Measurements from ENCODE around the gene GRB10.

GRB10 gene

GRCh38 chr7:50718876-50719275 lies 63.8 kb downstream of the GRB10 start:
- no peak for DNase-seq (ENCODE audit: low read depth)

GRCh38 chr7:50718311-50718710 lies 64.4 kb downstream of the GRB10 start:
- DNase-seq (ENCODE audit: low read depth), result no peak

- no peak for DNase-seq (ENCODE audit: low read depth)
These were observed 65.5 kb downstream of the GRB10 start for GRCh38 chr7:50717181-50717580.

GRCh38 chr7:50714857-50715256 lies 67.8 kb downstream of the GRB10 start:
- no peak for DNase-seq (ENCODE audit: low read depth)

GRCh38 chr7:50713123-50713965 lies 69.4 kb downstream of the GRB10 start:
- DNase-seq (ENCODE audit: low read depth), result no peak

- no peak for DNase-seq (ENCODE audit: low read depth)
These were observed 70.2 kb downstream of the GRB10 start for GRCh38 chr7:50712252-50713122.

- DNase-seq (ENCODE audit: low read depth), result no peak
These were observed 71.2 kb downstream of the GRB10 start for GRCh38 chr7:50711271-50712175.

- DNase-seq (ENCODE audit: low read depth), result no peak
These were observed 72.1 kb downstream of the GRB10 start for GRCh38 chr7:50710441-50711154.

- no peak for DNase-seq (ENCODE audit: low read depth)
These were observed 73.5 kb downstream of the GRB10 start for GRCh38 chr7:50709151-50709550.

- no peak for DNase-seq (ENCODE audit: low read depth)
These were observed 75.3 kb downstream of the GRB10 start for GRCh38 chr7:50707236-50708006.

- DNase-seq (ENCODE audit: low read depth), result no peak
These were observed 76.2 kb downstream of the GRB10 start for GRCh38 chr7:50706469-50706937.

GRCh38 chr7:50704844-50705243 lies 77.9 kb downstream of the GRB10 start:
- DNase-seq (ENCODE audit: low read depth), result no peak

GRCh38 chr7:50703654-50704053 lies 79.0 kb downstream of the GRB10 start:
- no peak for DNase-seq (ENCODE audit: low read depth)

- DNase-seq (ENCODE audit: low read depth), result no peak
These were observed 83.6 kb downstream of the GRB10 start for GRCh38 chr7:50699143-50699542.

GRCh38 chr7:50697748-50698147 lies 84.9 kb downstream of the GRB10 start:
- no peak for DNase-seq (ENCODE audit: low read depth)

- DNase-seq (ENCODE audit: low read depth), result peak; percentile 21
These were observed 85.7 kb downstream of the GRB10 start for GRCh38 chr7:50696810-50697582.

- no peak for DNase-seq (ENCODE audit: low read depth)
These were observed 87.7 kb downstream of the GRB10 start for GRCh38 chr7:50695026-50695425.

GRCh38 chr7:50693455-50694130 lies 89.1 kb downstream of the GRB10 start:
- no peak for DNase-seq (ENCODE audit: low read depth)

GRCh38 chr7:50690541-50691011 lies 92.1 kb downstream of the GRB10 start:
- no peak for DNase-seq (ENCODE audit: low read depth)

Data from iris pigment epithelial cell (primary cell).